Smooth muscle cell (in vitro differentiated cells): ENCODE data around the gene PNMT. TPM values are rescaled to one million over a fixed set of nuclear protein-coding genes. Genes with fewer than 3 reads are reported as not detected.
A peak's percentile ranks its signal among the peaks of the same experiment; 100 is the strongest.

ENCODE experiments used
- DNase-seq: peaks from one replicate; lab custom pipeline; 2025; ENCODE audit not compliant: unreplicated experiment; lab: John Stamatoyannopoulos, UW
- H2AFZ ChIP-seq: fragments of 200-600 bp; sonication (generic); 2 replicates; pipeline ENCODE4 v1.6.0; 2016; ENCODE audit warnings: antibody characterized with exemption, low read depth, mild to moderate bottlenecking
- H3F3A ChIP-seq: fragments of 200-600 bp; sonication (generic); 2 replicates; pipeline ENCODE4 v1.6.0; 2017; ENCODE audit warnings: antibody characterized with exemption, low read depth
- H3K27ac ChIP-seq: fragments of 200-600 bp; sonication (generic); 2 replicates; pipeline ENCODE4 v1.5.1; 2016; ENCODE audit warnings: low read depth, mild to moderate bottlenecking
- H3K27me3 ChIP-seq: fragments of 200-600 bp; sonication (generic); 2 replicates; pipeline ENCODE4 v1.6.1; 2016; ENCODE audit warnings: low read depth, mild to moderate bottlenecking
- H3K36me3 ChIP-seq: fragments of 200-600 bp; sonication (generic); 2 replicates; pipeline ENCODE4 v1.5.1; 2016; ENCODE audit warnings: low read depth
- H3K4me1 ChIP-seq: fragments of 200-600 bp; sonication (generic); 2 replicates; pipeline ENCODE4 v1.5.1; 2016; ENCODE audit warnings: low read depth
- H3K4me2 ChIP-seq: fragments of 200-600 bp; sonication (generic); 2 replicates; pipeline ENCODE4 v1.6.0; 2016; ENCODE audit warnings: mild to moderate bottlenecking
- H3K4me3 ChIP-seq: fragments of 200-600 bp; sonication (generic); 2 replicates; pipeline ENCODE4 v1.5.1; 2016; ENCODE audit warnings: mild to moderate bottlenecking
- H3K79me2 ChIP-seq: fragments of 200-600 bp; sonication (generic); 2 replicates; pipeline ENCODE4 v1.6.0; 2016; ENCODE audit warnings: low read depth, mild to moderate bottlenecking
- H3K9ac ChIP-seq: fragments of 200-600 bp; sonication (generic); 2 replicates; pipeline ENCODE4 v1.6.0; 2016; ENCODE audit warnings: low read depth
- H3K9me3 ChIP-seq: fragments of 200-600 bp; sonication (generic); replicated peaks from 2 replicates; pipeline ENCODE4 v1.5.1; 2016; ENCODE audit warnings: low read depth
- H4K20me1 ChIP-seq: fragments of 200-600 bp; sonication (generic); 2 replicates; pipeline ENCODE4 v1.6.0; 2016; ENCODE audit warnings: low read depth
- CTCF ChIP-seq: fragments of 200-600 bp; sonication (generic); IDR thresholded peaks from 2 replicates; pipeline ENCODE4 v1.5.1; 2017; ENCODE audit warnings: borderline replicate concordance, mild to moderate bottlenecking, antibody characterized with exemption; ENCODE audit not compliant: insufficient read depth, poor library complexity, severe bottlenecking
- WGBS: methylation state at CpG from one replicate; pipeline ENCODE4 v1.1.7; 2016; ENCODE audit warnings: low lambda C conversion rate; 5-methylcytosine and 5-hydroxymethylcytosine counted together
- polyA plus RNA-seq: library from polyadenylated mRNA; unstranded; fragments of >200 nt; fragmentation: Nextera tagmentation; extraction: Ambion mirVana; gene quantifications from 2 replicates; pipeline ENCODE4 v1.2.1, GENCODE V29; 2016
- total RNA-seq: library from RNA; depleted of rRNA; stranded (reverse); fragments of >200 nt; gene quantifications from 2 replicates; pipeline ENCODE4 v1.2.3, GENCODE V29; 2014

PNMT gene
- total and polyA plus RNA-seq, 2 experiments from 2014 or later: 0.23 TPM; not detected in 1

- Histone ChIP-seq H3K36me3 (no peaks in the 10 kb centered on the region), H3K4me3 (peak within 1 kb of the TSS; percentile 94), H3K27ac (peak within 1 kb of the TSS; percentile 22), H3F3A (no peaks in the 10 kb centered on the region), H3K4me2 (peak within 1 kb of the TSS; percentile 95), H3K9me3 (no peaks in the 10 kb centered on the region), H3K79me2 (peaks cover 45% of the 10 kb centered on the region), H4K20me1 (peaks cover 32% of the 10 kb centered on the region), H3K27me3 (peaks cover 5% of the 10 kb centered on the region), H3K9ac (peak within 1 kb of the TSS; percentile 84), H3K4me1 (peaks cover 13% of the 10 kb centered on the region), H2AFZ (peak within 1 kb of the TSS; percentile 89)
- peak; percentile 49 for DNase-seq
- peak; percentile 6 for TF ChIP-seq CTCF
- WGBS: under 1% methylated on average over 62 of the region's 69 CpGs
Observed at GRCh38 chr17:39636927-39637736, 31.1 kb upstream of the PNMT start, which contains the start of gene STARD3. TSS of gene STARD3 (plus strand) at chr17:39637144. CDS start at chr17:39653532, 16,388 bp downstream.

GRCh38 chr17:39638317-39638716, 29.9 kb upstream of the PNMT start:
- 96% methylated on average over 7 of the region's 7 CpGs for WGBS
- H3K79me2 ChIP-seq: peaks cover 50% of the 10 kb centered on the region
- no peak for DNase-seq
- H3K4me3 ChIP-seq: no peak overlapping the region
- H3K9me3 ChIP-seq: no peaks in the 10 kb centered on the region
- H3K9ac ChIP-seq: no peak overlapping the region
- H3F3A ChIP-seq: no peaks in the 10 kb centered on the region
- H4K20me1 ChIP-seq: peaks cover 44% of the 10 kb centered on the region
- no peak for TF ChIP-seq CTCF
- H3K27me3 ChIP-seq: no peaks in the 10 kb centered on the region
- H3K36me3 ChIP-seq: no peaks in the 10 kb centered on the region
- peak overlapping the region; percentile 95 for H3K4me2 ChIP-seq
- no peak overlapping the region for H2AFZ ChIP-seq
- H3K4me1 ChIP-seq: peaks cover 13% of the 10 kb centered on the region
- no peak overlapping the region for H3K27ac ChIP-seq

- Histone ChIP-seq H3K36me3 (no peaks in the 10 kb centered on the region), H3K9me3 (no peaks in the 10 kb centered on the region), H3F3A (no peaks in the 10 kb centered on the region), H3K4me1 (peaks cover 13% of the 10 kb centered on the region), H2AFZ (no peak overlapping the region), H3K4me2 (no peak overlapping the region), H3K9ac (no peak overlapping the region), H3K4me3 (no peak overlapping the region), H3K27me3 (no peaks in the 10 kb centered on the region), H3K27ac (no peak overlapping the region), H4K20me1 (peaks cover 52% of the 10 kb centered on the region), H3K79me2 (peaks cover 56% of the 10 kb centered on the region)
- DNase-seq: no peak
- WGBS: 75% methylated on average over 2 of the region's 2 CpGs
- no peak for TF ChIP-seq CTCF
Observed at GRCh38 chr17:39639043-39639442, 29.2 kb upstream of the PNMT start.
